22Rv1 (cell line): Measurements from ENCODE around the gene NCF2.

Experiments used
- CTCF ChIP-seq: fragments of 450-650 bp; IDR thresholded peaks from 2 replicates; pipeline ENCODE4 v1.5.1; 2017; ENCODE audit warnings: mild to moderate bottlenecking
- ZFX ChIP-seq: fragments of 450-650 bp; IDR thresholded peaks from 2 replicates; pipeline ENCODE4 v1.6.1; 2017; ENCODE audit warnings: antibody characterized with exemption, borderline replicate concordance

DNA sequence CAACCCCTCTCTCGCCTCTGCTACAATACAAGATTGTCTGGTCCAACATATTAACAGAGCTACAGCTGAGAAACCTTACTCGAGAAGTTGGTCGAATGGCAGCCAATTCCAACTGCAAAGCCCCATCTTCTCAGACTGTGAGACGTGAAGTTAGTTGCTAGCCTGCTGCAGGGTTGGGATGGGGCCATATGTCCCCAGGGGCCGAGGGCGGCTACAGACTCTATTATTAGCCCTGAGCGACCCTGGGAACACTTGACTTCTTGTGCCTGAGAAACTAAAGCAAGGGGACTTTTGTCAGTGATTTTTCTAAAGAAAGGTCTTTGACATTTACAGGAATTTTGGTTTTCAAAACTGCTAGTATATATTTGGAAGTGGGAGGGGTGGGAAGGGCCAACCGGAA is 13.7 kb downstream of the NCF2 start:
- TF ChIP-seq CTCF (no peak), ZFX (no peak)
